ENCODE measurements around the gene USH2A. TPM values are rescaled to one million over a fixed set of nuclear protein-coding genes. Genes with fewer than 3 reads are reported as not detected.

The USH2A gene
- total and polyA plus RNA-seq, 8 donors, result 0.03 to 0.28 (median 0.06) TPM

GRCh38 chr1:215661033-215661432 is 762.2 kb downstream of the USH2A start:
- no peak for DNase-seq
- intact Hi-C loops (cut with DNase I), result no loop called here
- 38 to 56% methylated on average over 1 of the region's 1 CpG for WGBS, 2 donors
- Histone ChIP-seq H3K36me3 (no peaks in the 10 kb centered on the region), H3K4me1 (peaks cover 0 to 6% (median 4%) of the 10 kb centered on the region in 3 donors), H3K27me3 (no peaks in the 10 kb centered on the region), H3K27ac (no peak overlapping the region), H3K9me3 (no peaks in the 10 kb centered on the region), H3K4me3 (no peak overlapping the region)
- TF ChIP-seq, protein P1, sequence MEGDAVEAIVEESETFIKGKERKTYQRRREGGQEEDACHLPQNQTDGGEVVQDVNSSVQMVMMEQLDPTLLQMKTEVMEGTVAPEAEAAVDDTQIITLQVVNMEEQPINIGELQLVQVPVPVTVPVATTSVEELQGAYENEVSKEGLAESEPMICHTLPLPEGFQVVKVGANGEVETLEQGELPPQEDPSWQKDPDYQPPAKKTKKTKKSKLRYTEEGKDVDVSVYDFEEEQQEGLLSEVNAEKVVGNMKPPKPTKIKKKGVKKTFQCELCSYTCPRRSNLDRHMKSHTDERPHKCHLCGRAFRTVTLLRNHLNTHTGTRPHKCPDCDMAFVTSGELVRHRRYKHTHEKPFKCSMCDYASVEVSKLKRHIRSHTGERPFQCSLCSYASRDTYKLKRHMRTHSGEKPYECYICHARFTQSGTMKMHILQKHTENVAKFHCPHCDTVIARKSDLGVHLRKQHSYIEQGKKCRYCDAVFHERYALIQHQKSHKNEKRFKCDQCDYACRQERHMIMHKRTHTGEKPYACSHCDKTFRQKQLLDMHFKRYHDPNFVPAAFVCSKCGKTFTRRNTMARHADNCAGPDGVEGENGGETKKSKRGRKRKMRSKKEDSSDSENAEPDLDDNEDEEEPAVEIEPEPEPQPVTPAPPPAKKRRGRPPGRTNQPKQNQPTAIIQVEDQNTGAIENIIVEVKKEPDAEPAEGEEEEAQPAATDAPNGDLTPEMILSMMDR (IDR thresholded peaks at IDR 0.05), result no peak
- no peak for FAIRE-seq
- ATAC-seq, result peak in 3 of 4 donors; percentile 21 to 63 (median 57)

GRCh38 chr1:215660259-215660658 is 763.0 kb downstream of the USH2A start:
- Histone ChIP-seq H3K27me3 (no peaks in the 10 kb centered on the region), H3K4me3 (no peak overlapping the region), H3K4me1 (peaks cover 0 to 6% (median 4%) of the 10 kb centered on the region in 3 donors), H3K27ac (no peak overlapping the region), H3K9me3 (no peaks in the 10 kb centered on the region), H3K36me3 (no peaks in the 10 kb centered on the region)
- peak; percentile 55 to 97 (median 85) for ATAC-seq
- no peak for FAIRE-seq
- peak in 2 of 6 donors; percentile 16 to 58 for DNase-seq
- TF ChIP-seq, protein P1 (IDR thresholded peaks at IDR 0.05), result no peak
- intact Hi-C loops (cut with DNase I), result no loop called here

GRCh38 chr1:215657047-215657446 is 766.2 kb downstream of the USH2A start:
- H3K9me3 ChIP-seq, result no peaks in the 10 kb centered on the region
- no peaks in the 10 kb centered on the region for H3K36me3 ChIP-seq
- peaks cover 0 to 6% (median 4%) of the 10 kb centered on the region in 3 donors for H3K4me1 ChIP-seq
- H3K27ac ChIP-seq, result no peak overlapping the region
- 61 to 65% methylated on average over 4 of the region's 4 CpGs for WGBS, 2 donors
- DNase-seq, result no peak
- no peak overlapping the region for H3K4me3 ChIP-seq
- no peaks in the 10 kb centered on the region for H3K27me3 ChIP-seq
- no peak for FAIRE-seq
- no peak for ATAC-seq
- TF ChIP-seq, protein P1 (IDR thresholded peaks at IDR 0.05), result no peak
- intact Hi-C loops (cut with DNase I), result no loop called here

- Histone ChIP-seq H3K4me3 (no peak overlapping the region), H3K9me3 (no peaks in the 10 kb centered on the region), H3K27ac (no peak overlapping the region), H3K27me3 (no peaks in the 10 kb centered on the region), H3K4me1 (no peaks in the 10 kb centered on the region), H3K36me3 (no peaks in the 10 kb centered on the region)
- DNase-seq, result no peak
- 57 to 69% methylated on average over 1 of the region's 1 CpG for WGBS, 2 donors
- intact Hi-C loops (cut with DNase I), result no loop called here
- no peak for FAIRE-seq
- no peak for ATAC-seq
- TF ChIP-seq, protein P1 (IDR thresholded peaks at IDR 0.05), result no peak
These were observed 770.9 kb downstream of the USH2A start for GRCh38 chr1:215652371-215652770.

DNA sequence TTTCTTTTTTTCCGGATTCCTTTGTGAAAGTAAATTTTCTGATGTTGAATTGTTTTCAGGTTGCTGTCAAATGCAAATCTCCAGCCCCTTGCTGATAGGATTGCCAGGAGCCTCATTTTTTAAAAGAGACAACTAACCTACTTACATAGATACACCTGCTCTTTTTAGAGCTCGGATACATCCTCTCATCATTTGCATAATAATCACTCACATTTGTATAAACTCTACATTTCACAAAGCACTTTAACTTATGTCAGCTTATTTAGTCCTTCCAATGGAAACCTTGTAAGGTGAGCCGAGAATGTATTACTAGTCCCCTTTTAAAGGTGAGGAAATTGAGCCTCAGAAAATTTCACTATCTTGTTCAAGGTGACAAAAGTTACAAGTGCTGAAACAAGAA is 771.4 kb downstream of the USH2A start:
- ATAC-seq (no peak), DNase-seq (no peak), FAIRE-seq (no peak)
- WGBS, 2 donors, result 54 to 59% methylated on average over 3 of the region's 3 CpGs
- Histone ChIP-seq H3K9me3 (no peaks in the 10 kb centered on the region), H3K36me3 (no peaks in the 10 kb centered on the region), H3K4me3 (no peak overlapping the region), H3K4me1 (no peaks in the 10 kb centered on the region), H3K27ac (no peak overlapping the region), H3K27me3 (no peaks in the 10 kb centered on the region)
- intact Hi-C loops (cut with DNase I), result no loop called here
- TF ChIP-seq, protein P1 (IDR thresholded peaks at IDR 0.05), result no peak

All from pancreas (tissue), 10 donors.